Activated CD8-positive, alpha-beta memory T cell treated with anti-CD3 and anti-CD28 coated beads for 48 hours (primary cell): ENCODE results near the gene ABCC5.
"Not testable (repeated sequence)": the region's sequence is repeated elsewhere in the genome, so short reads cannot be mapped to it uniquely, and the experiment has no call there.

Experiments used
- DNase-seq, 3 experiments: peaks; one replicate each; pipeline ENCODE4 v3.0.0-alpha.2; 2020; ENCODE audit warnings: low read depth in 2 of 3, low spot score in 2 of 3

The ABCC5 gene

DNA sequence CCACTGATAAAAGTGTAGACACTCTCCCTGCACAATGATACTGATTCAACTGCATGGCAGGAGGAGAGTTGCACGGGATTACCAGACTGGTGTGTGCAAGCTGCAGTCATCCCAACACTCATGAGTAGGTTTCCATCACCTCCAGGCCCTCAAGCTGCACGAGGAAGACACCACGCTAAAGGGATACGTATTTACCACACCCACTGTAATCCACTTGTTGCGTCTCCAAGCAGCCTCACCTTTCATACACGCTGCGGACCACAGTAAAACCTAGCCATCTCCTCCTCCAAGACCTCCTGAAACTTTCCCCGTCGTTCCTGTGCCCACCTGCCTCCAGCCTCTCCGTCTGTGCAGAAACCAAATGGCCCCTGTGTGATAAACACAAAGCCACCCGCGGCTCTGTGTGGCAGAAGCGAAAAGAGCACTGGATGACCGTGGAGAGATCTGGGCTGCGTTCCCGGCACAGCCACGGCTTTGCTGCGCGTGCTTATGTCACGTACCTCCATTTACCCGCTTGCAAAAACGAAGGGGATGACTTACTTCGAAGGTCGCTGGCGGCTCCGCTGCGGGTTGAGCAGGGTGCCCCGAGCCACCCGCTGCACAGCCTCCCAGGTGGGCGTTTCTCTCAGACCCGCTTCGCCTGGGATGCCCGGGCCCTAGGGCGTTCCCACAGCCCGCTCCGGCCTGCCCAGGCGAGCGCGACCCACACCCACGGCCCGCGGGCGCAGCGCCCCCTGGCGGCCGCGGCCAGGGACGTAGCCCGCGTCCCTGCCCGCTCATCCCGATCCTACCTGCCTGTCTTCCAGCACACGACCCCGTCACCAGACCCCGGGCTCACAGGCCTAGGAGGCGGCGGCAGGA is 643 bp downstream of the ABCC5 start:
- peak; percentile 13 to 36 (median 28) for DNase-seq

DNA sequence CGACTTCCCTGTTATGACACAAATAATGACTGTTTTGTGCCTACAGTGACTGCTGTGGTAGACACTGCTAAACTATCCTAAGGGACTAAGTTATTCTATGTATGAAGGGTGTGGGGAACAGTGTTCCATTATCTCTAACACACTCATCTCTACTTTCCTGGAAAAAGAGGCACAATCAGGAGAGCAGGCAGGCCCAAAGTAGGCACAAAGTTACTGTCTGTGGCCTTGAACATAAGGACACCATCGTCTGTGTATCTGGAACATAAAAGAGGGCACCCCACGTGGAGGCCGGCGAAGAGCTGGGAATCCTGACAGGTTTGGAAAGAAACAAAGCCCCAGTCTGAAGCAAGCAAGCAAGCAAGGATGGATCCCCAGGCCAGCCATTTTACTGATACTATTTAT is 1.5 kb downstream of the ABCC5 start:
- DNase-seq = no peak

DNA sequence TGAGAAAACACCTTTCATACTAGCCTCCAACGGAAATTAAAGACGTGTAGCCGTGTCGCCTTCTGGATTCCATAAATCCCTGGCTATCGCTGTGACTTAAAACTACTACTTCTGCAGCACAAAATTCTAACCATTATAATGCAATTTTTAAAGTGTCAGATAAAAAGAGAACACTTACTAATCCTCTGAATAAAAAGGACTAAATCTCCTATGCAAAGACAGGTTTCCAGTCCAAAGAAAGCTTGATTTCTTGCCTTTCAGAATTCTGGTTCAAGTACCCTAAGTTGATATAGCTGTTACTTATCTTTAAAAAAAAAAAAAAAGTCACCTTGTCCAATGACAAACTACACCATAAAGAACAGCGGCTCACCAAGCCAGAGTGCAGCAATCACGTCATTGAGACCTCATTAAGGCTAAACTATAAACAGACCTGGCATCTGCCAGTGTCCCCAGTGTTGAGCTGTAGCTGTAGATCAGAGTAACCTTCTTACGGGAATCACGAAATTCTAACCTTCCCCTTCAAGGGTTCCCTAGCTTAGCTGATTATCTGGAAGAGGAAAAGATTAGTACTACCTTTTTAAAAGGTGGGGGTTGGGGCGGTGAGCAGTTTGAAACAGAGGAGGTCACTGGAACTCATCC is 2.2 kb downstream of the ABCC5 start:
- no peak for DNase-seq

DNA sequence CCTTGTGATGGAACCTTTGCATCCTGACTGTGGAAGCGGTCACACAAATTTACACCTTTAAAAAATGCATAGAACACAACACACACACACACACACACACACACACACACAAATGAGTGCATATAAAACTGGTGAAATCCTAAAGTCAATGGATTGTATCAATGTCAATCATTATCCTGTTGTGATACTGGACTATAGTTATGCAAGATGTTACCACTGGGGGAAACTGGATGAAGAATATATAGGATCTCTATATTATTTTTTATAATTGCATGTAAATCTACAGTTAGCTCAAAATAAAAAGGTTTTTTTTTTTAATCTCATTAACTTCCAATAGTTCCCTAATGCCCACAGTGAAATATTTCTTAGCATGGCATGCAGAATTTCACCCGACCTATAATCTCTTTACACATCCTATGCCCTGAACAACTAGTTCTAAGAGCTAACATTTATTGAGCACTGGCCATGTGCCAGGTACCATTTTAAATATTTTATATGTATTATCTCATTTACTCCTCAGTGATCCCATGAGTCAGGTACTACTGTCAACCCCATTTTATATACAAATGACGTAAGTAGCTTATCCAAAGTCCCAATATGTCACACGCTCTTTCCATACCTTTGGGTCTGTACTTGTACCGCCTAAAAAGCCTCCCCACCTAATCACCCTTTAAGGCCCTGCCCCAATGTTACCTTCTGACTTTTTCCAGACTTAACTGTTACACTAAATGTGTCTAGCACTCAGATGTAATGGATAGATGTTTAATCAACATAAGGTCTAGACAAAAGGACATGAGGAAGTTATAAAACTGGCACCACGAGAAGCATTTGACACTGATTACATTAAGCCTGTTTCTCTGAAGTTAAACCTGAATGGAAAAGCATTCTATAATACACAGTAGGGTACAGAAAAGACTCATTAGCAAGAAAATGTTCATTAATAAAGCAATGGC is 5.5 kb downstream of the ABCC5 start:
- no peak for DNase-seq

DNA sequence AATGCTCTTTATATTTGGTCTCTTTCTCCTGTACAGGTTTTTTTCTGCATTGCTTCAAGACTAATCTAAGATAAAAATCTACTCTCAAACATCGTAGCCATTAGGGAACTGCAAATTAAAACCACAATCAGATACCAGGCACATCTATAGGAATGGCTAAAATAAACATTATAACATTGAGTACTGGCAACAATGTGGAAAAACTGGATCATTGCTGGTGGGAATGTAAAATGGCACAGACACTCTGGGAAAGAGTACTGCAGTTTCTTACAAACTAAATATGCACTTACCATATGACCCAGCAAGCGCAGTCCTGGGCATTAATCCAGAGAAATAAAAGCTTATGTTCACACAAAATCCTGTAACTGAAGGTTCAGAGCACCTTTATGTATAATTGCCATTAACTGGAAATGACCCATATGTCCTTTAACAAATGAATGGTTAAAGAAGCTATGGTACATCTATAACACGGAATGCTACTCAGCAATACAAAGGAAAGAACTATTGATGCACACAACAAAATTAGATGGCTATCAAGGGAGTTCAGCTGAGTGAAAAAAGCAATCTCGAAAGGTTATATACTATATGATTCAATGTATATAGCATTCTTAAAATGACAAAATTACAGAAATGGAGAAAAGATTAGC is 6.3 kb downstream of the ABCC5 start:
- no peak for DNase-seq

DNA sequence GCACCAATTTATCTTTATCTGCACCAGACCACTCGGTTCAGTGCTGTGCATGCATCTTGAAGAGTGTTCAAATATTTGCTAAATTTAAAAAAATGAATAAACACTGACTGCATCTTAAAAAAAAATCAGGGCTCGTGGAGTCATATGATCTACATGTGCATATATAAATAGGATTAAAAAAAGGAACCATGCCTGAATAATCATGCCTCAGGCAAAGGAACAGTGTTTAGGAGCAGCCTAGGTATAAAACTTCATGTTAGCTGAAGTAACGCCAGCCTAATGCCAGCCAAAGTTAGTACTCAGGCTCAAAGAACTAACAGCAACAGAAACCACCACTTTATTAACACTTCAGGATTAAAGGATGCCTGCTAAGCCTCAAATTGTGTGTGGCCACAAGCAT is 9.5 kb downstream of the ABCC5 start:
- no peak for DNase-seq

DNA sequence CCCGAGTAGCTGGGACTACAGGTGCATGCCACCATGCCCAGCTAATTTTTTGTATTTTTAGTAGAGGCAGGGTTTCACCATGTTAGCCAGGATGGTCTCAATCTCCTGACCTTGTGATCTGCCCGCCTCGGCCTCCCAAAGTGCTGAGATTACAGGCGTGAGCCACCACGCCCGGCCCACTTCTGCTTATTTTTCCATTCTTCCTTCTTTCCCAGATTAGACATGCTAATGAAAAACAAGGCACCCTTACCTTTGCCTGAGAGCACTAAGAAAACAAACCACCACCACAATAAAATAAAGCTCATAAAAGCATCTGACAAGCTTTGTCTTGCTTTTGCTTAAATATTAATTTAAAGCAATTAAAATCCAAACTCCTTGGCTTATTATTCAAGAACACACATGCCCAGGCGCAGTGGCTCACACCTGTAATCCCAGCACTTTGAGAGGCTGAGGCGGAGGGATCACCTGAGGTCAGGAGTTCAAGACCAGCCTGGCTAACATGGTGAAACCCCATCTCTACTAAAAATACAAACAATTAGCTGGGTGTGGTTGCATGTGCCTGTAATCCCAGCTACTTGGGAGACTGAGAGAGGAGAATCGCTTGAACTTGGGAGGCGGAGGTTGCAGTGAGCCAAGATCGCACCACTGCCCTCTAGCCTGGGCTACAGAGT is 10.4 kb downstream of the ABCC5 start:
- not testable (repeated sequence) for DNase-seq

DNA sequence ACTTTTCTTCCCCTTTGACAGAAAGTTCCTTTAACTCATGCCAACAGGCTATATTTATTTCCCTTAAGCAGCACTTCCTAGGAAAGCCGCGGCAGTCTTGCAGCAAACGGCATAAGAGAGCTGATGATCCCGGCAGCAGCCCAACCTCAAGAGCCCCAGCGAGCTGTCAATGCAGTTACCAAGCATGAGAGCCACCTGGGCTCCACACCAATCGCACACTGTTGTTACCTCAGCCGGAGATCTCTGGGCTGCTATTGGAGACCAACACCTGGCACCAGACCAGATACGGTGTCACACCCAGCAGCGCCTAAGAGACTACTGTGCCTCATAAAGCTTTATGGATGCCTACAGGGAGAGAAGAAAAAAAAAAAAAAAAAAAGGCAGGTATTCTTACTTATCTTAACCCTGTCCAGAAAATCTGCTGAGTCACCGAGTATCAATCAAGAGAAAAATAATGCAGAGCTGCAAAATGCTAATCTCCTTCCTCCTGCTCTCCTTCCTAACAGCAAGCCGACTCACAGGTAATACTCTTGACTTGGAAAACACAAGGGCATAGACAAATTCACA is 11.7 kb downstream of the ABCC5 start:
- DNase-seq = no peak

DNA sequence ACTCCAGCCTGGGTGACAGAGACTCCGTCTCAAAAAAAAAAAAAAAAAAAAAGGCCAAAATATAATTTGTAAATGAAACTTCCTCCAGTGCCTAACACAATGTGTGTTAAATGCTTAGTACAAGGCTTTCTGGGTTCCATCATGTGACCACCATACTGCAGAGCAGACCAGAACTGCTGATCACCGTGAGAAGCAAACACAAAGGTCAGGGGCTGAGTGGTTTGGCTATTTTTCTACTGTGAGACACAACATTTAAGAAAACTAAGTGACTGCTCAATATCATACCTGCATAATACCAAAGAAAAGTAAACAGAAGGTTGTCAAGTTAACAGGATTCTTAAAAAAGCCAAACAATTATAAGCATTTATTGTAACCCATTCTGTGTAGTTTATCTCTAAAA is 13.2 kb downstream of the ABCC5 start:
- no peak for DNase-seq

DNA sequence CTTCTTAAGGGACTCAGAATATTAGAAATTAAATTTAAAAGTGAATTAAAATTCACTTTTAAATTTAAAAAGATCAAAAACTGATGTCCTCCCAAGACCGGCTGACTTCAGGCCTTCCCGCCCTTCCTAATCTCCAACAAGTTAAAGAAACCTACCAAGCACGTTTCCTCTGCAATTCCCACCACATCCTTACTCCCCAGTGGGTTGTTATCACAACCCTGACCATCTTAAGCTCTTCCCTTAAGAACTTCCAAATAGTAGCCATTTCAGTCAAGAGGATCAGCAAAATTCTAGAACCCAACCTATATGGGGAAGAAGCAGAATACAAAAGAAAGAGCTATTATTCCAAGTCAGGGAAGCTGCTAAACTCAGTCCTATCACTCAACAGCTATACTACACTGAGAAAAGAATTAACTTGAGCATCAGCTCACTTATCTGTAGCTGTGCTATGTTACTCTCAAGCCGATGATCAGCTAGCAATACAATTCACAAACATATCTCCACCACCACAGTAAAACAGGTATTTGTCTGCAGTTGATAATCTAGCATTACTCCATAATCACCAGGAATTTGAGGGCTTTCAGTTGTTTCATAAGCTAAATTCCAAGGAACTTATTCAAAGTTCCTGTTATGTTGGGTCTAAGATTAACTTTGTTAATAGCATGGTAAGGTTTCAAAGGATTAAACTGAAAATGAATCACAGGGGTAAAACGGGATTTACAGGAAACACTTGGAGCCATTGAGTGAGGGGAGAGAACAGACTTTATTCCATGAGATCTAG is 14.3 kb downstream of the ABCC5 start:
- no peak for DNase-seq

DNA sequence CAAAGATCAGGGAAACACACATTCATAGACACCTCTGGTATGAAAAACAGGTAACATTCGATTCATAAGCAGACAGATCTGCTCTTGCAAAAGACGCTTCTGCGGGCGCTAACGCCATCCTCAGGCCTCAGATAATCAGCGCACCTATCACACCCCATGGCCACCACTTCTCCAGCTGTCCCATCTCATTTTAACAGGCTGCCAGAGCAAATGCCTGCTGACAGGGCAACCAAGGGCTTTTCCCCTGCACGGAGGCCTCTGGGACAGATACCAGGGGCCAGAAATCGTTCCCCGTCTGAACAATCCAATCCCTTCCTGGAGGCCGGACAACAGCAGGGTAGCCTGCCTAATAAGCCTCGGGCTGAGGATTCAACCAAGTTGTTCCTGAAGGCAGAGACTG is 15.2 kb downstream of the ABCC5 start:
- no peak for DNase-seq

DNA sequence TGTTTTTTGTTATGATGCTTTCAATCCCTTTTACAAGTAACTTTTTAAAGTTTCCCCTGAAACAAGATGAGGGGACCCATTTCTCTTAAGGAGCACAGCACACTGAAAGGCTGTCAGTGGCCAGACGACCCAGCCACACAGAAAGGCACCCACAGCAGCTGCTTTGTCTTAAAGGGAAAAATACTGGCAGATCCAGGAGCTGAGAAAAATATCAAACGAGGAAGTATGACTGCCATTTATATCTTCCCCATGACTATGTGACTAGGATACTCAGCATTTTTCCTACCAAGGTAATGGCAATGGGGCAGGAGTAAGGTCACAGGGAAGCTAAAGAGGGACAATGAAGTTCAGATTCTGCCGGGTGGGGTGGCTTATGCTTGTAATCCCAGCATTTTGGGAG is 15.9 kb downstream of the ABCC5 start:
- DNase-seq = no peak

DNA sequence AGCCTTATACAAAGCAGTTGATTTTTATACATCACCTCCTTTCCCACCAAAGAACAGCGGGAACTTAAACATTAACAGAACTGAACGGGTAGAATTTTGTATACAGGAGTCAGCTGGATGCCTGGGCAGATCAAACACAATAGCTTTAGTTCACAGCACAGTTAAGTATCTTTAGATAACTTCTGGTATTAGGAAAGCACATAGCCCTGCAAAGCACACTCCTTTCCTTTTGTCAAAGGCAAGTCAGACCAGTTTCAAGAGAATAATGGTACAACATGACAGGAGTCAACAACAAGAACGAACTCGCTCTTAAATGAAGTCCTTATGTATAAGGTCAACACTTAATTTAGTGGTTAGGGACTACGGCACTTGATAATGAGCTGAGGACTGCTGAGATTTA is 26.3 kb downstream of the ABCC5 start:
- no peak for DNase-seq

DNA sequence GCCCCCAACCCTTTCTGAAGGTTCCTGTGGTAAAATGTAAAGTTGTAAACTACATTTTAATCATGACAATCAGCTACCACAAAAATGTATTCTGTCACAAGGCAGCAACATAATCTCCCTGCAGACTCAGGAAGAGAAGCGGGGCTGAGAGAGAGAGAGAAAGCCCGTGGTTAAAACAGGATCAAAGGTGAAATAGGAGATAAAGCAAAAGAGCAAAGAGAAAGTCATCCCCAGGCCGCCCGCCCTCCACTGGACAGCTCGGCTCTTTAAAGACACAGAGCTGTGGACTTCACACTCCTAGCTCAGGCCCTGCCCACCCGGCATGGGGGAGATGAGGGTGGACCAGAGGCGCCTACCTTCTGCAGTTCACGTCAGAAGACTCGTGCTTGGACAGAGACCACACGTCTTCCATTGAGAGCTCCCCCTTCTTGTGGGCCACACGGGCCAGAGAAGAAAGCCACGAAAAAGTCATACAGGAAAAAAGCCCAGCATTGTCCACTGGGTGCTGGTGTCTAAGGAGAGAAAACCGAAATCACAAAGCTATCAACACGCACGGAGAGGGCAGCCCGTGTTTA is 29.4 kb downstream of the ABCC5 start:
- no peak for DNase-seq

DNA sequence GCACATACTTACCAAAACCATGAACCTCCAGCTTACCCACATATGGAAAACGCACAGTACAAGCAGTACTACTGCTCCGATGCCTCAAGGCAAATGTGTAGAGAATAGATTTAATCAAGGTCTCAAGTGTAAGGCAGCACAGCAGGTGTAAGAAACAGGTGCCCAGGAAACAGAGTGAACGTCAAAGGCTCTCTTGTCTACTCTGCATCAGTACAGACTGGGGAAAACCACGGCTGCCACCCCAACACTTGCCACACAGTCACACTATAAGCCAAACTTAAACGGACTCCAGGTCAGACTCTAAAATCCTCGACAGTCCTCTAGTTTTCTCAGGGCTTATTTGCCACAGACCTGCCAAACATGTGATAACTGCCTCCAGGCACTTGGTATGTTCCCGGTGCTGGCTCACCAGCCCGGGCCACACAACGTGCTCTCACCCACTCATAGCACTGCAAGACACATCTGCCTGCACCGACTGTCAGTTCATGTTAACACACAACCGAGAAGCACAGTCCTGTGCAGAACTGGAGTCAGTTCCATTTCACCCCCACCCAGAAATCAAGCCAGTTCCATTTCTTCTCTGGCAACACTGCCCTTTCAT is 30.6 kb downstream of the ABCC5 start:
- no peak for DNase-seq

DNA sequence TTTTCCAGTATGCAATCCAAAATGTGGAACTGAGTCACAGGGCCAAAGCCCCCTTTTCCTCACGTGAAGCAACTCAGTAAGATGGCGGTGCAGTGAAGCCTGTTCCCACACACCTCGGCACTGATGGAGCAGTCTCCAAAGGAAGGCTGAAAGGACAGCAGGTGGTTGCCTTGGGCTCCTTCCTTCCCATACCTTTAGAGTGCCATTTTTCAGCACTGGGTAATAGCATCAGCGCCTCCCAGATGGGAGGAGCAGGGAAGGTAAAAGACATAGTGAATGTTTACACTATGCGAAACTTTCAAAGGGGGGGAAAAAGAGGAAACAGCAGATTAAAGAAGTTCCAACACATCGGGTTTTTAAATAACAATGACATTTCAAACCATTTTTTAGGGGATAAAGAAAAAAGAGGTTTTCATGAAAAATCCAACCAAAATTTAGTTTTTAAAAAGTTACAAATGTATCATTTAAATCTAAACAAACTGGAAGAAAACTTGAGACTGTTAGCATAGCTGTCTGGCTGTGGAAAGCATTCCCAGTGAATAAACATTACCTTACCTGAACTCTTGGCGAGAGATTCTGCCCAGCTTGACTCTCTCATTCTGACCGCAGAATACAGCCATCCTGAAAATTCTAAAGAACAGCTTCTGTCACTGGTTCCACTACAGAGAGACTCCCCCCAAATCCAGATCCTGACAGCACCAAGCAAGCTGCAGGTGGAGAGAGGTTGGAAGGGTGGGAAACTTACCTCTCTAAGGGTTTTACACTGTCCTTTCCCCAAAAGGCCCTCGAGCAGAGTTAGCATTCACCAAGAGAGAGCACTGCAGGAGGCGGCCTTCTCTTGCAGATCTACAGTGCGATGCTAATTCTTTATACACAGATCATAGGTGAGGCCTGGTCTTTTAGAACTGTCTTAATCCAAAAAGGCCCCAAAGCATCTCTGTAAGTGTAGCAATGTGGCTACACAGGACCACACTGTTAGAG is 32.6 kb downstream of the ABCC5 start:
- DNase-seq = no peak

DNA sequence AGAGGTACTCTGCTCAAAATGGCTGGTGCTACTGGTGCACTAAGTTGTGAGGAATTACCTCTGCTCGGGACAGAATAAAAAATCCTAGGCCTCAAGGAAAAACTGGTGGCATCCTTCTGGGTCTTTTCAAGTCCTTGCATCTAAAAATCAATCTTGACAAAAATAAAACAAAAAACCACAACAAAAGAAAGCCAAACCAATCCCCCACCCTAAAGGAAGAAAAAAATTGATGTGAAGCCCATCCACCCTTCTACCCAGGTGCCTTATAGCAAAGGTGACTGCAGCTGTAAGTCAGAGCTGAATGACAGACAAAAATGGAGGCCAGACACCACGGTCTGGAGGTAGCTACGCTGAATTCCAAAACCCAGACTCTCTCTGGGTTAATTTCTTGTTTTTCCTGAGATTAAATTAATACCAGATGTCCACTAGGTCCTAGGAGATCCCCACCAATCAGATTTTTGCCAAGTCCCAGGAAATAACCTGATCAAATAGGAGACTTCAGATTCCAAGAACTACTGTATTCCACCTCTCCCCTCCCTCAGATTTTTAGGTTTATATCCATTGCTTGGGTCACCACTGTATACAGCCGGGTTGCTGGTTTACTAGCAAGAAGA is 33.5 kb downstream of the ABCC5 start:
- DNase-seq = no peak
